Panc1 (cell line): Measurements from ENCODE around the gene GPC6. TPM values are rescaled to one million over a fixed set of nuclear protein-coding genes. Genes with fewer than 3 reads are reported as not detected.

Source experiments
- ATAC-seq: fragments of 200-7000 bp; cut with Tn5 transposase; 2 replicates; pipeline ENCODE4 v1.9.1; 2020; ENCODE audit warnings: mild to moderate bottlenecking, moderate library complexity
- BruUV-seq: library from RNA; stranded (reverse); fragments of 400-500 nt; replicated peaks from 2 replicates; lab custom pipeline; 2021; lab: Mats Ljungman, UMichigan
- CTCF ChIA-PET: fragments of 300-600 bp; sonication (Branson Sonifier 250); formaldehyde crosslinking; loops from one replicate; lab custom pipeline; 2022; ENCODE audit warnings: antibody characterized with exemption; lab: Charles Lee
- POLR2A ChIA-PET: fragments of 300-600 bp; sonication (Branson Sonifier 250); formaldehyde crosslinking; loops from one replicate; lab custom pipeline; 2022; ENCODE audit warnings: antibody characterized with exemption; lab: Charles Lee
- DNase-seq: peaks from one replicate; pipeline ENCODE4 v3.0.0-alpha.2; 2010; ENCODE audit warnings: low read depth, low spot score
- H3K27ac ChIP-seq: 2 replicates; pipeline ENCODE4 v1.5.1; 2011; ENCODE audit warnings: mild to moderate bottlenecking, low read length, inconsistent platforms
- H3K27me3 ChIP-seq: fragments of 200-500 bp; sonication (Bioruptor generic); 2 replicates; pipeline ENCODE4 v1.6.0; 2014; ENCODE audit warnings: low read length, inconsistent platforms; ENCODE audit not compliant: control insufficient read depth, insufficient read depth
- H3K36me3 ChIP-seq: fragments of 200-500 bp; sonication (Bioruptor generic); 2 replicates; pipeline ENCODE4 v1.5.1; 2014; ENCODE audit warnings: inconsistent platforms, mild to moderate bottlenecking, low read length, moderate library complexity; ENCODE audit not compliant: control insufficient read depth, insufficient read depth
- H3K4me1 ChIP-seq: 2 replicates; pipeline ENCODE4 v1.5.1; 2011; ENCODE audit warnings: inconsistent platforms, mild to moderate bottlenecking, low read length, moderate library complexity; ENCODE audit not compliant: control insufficient read depth, insufficient read depth
- H3K4me3 ChIP-seq, 2 experiments: 2 replicates each; pipeline ENCODE4 v1.5.1; 2011 to 2012; ENCODE audit warnings: low read depth in 2 of 2, low read length in 2 of 2, mild to moderate bottlenecking in 2 of 2, inconsistent platforms in 1 of 2, moderate library complexity in 1 of 2
- H3K9me3 ChIP-seq: fragments of 200-500 bp; sonication (Bioruptor generic); 2 replicates; pipeline ENCODE4 v1.5.1; 2014; ENCODE audit warnings: low read depth, mild to moderate bottlenecking, inconsistent platforms, low read length, moderate library complexity; ENCODE audit not compliant: control insufficient read depth, insufficient read depth
- POLR2AphosphoS5 ChIP-seq: IDR thresholded peaks from 2 replicates; pipeline ENCODE4 v1.6.1; 2012; ENCODE audit warnings: mild to moderate bottlenecking, low read depth, low read length, moderate library complexity
- SIN3A ChIP-seq: IDR thresholded peaks from 2 replicates; pipeline ENCODE4 v1.6.1; 2012; ENCODE audit warnings: low read depth, mild to moderate bottlenecking, low read length, moderate library complexity, borderline replicate concordance; ENCODE audit not compliant: insufficient read depth
- TCF7L2 ChIP-seq: IDR thresholded peaks from 2 replicates; pipeline ENCODE4 v1.6.1; 2011; ENCODE audit warnings: mild to moderate bottlenecking, low read depth, low read length, inconsistent platforms
- in situ Hi-C: cut with HindIII; loops from 2 replicates; pipeline ENCODE4 v1.10.0; 2016; ENCODE audit warnings: low sequenced_read_pairs, low pct_unique_long_range_greater_than_20kb
- intact Hi-C: fragments of 100-400 bp; cut with micrococcal nuclease; formaldehyde crosslinking; loops from one replicate; pipeline ENCODE4 v1.10.0; 2022; ENCODE audit not compliant: unreplicated experiment
- total RNA-seq: library from RNA; stranded (reverse); gene quantifications from one replicate; pipeline ENCODE4 v1.2.1, GENCODE V29; 2021; ENCODE audit not compliant: unreplicated experiment
- TF ChIP-seq, protein P1 (sequence below): fragments of 450-650 bp; IDR thresholded peaks from 2 replicates; pipeline ENCODE4 v1.5.1; 2017; ENCODE audit warnings: mild to moderate bottlenecking
- TF ChIP-seq, protein P2 (sequence below), 2 experiments: IDR thresholded peaks; 2 replicates each; pipeline ENCODE4 v1.6.1; 2011 to 2012; ENCODE audit warnings: low read depth in 2 of 2, control low read depth in 1 of 2, low read length in 1 of 2, mild to moderate bottlenecking in 1 of 2, moderate library complexity in 1 of 2; ENCODE audit not compliant: insufficient read depth in 1 of 2

The GPC6 gene
- total RNA-seq, 1 experiment from 2014 or later = 4.8 TPM

DNA sequence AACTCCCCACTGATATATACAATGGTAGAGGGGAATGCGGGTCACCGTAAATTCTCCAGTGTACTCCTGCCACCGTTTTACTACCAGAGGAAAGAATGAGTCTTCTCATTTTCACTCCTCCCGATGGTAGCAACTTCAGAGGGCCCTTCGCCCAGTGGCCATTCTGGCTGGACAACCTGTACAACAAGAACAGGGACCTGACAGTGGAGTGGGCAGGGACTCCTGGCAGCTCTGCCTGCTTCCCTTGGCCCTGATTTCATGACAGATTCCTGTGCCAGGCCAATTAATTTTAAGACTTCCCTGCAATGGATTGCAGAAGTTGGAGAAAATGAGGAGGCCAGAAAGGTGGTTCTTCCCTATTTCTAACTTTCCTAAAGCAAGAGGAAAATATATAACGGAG is 148.9 kb downstream of the GPC6 start:
- no peaks in the 10 kb centered on the region for H3K36me3 ChIP-seq
- ChIA-PET POLR2A (no interaction called here), CTCF (no interaction called here)
- in situ Hi-C loops = no loop called here
- H3K4me3 ChIP-seq = no peak overlapping the region
- DNase-seq = no peak
- intact Hi-C loops = no loop called here
- TF ChIP-seq TCF7L2 (no peak), SIN3A (no peak), POLR2AphosphoS5 (no peak)
- TF ChIP-seq, protein P1, sequence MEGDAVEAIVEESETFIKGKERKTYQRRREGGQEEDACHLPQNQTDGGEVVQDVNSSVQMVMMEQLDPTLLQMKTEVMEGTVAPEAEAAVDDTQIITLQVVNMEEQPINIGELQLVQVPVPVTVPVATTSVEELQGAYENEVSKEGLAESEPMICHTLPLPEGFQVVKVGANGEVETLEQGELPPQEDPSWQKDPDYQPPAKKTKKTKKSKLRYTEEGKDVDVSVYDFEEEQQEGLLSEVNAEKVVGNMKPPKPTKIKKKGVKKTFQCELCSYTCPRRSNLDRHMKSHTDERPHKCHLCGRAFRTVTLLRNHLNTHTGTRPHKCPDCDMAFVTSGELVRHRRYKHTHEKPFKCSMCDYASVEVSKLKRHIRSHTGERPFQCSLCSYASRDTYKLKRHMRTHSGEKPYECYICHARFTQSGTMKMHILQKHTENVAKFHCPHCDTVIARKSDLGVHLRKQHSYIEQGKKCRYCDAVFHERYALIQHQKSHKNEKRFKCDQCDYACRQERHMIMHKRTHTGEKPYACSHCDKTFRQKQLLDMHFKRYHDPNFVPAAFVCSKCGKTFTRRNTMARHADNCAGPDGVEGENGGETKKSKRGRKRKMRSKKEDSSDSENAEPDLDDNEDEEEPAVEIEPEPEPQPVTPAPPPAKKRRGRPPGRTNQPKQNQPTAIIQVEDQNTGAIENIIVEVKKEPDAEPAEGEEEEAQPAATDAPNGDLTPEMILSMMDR = no peak
- TF ChIP-seq, protein P2, sequence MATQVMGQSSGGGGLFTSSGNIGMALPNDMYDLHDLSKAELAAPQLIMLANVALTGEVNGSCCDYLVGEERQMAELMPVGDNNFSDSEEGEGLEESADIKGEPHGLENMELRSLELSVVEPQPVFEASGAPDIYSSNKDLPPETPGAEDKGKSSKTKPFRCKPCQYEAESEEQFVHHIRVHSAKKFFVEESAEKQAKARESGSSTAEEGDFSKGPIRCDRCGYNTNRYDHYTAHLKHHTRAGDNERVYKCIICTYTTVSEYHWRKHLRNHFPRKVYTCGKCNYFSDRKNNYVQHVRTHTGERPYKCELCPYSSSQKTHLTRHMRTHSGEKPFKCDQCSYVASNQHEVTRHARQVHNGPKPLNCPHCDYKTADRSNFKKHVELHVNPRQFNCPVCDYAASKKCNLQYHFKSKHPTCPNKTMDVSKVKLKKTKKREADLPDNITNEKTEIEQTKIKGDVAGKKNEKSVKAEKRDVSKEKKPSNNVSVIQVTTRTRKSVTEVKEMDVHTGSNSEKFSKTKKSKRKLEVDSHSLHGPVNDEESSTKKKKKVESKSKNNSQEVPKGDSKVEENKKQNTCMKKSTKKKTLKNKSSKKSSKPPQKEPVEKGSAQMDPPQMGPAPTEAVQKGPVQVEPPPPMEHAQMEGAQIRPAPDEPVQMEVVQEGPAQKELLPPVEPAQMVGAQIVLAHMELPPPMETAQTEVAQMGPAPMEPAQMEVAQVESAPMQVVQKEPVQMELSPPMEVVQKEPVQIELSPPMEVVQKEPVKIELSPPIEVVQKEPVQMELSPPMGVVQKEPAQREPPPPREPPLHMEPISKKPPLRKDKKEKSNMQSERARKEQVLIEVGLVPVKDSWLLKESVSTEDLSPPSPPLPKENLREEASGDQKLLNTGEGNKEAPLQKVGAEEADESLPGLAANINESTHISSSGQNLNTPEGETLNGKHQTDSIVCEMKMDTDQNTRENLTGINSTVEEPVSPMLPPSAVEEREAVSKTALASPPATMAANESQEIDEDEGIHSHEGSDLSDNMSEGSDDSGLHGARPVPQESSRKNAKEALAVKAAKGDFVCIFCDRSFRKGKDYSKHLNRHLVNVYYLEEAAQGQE (IDR thresholded peaks at IDR 0.05; ENCODE audit: insufficient read depth in 1 of 2, low read depth in 2 of 2, low read length in 1 of 2) = no peak
- H3K9me3 ChIP-seq = no peaks in the 10 kb centered on the region
- no TSS peak for BruUV-seq
- H3K27ac ChIP-seq = no peak overlapping the region
- ATAC-seq = no peak
- H3K4me1 ChIP-seq = no peaks in the 10 kb centered on the region
- no peaks in the 10 kb centered on the region for H3K27me3 ChIP-seq

GRCh38 chr13:93377196-93377595 is 150.6 kb downstream of the GPC6 start:
- Histone ChIP-seq H3K36me3 (no peaks in the 10 kb centered on the region), H3K27me3 (no peaks in the 10 kb centered on the region), H3K9me3 (no peaks in the 10 kb centered on the region), H3K27ac (no peak overlapping the region), H3K4me1 (no peaks in the 10 kb centered on the region), H3K4me3 (no peak overlapping the region)
- ATAC-seq (no peak), DNase-seq (no peak)
- intact Hi-C loops (no loop called here), in situ Hi-C loops (no loop called here)
- CTCF ChIA-PET = no interaction called here
- TF ChIP-seq, protein P1 = no peak
- TF ChIP-seq POLR2AphosphoS5 (no peak), SIN3A (no peak), TCF7L2 (no peak)
- TF ChIP-seq, protein P2 (IDR thresholded peaks at IDR 0.05; ENCODE audit: insufficient read depth in 1 of 2, low read depth in 2 of 2, low read length in 1 of 2) = no peak
- no TSS peak for BruUV-seq
- POLR2A ChIA-PET = no interaction called here
